IPS DF 6.9 (cell line): Measurements from ENCODE around the gene PDIK1L.

Experiments used
- DNase-seq: peaks from one replicate; pipeline ENCODE4 v3.0.0-alpha.2; 2013; ENCODE audit warnings: low read depth, low spot score
- H3K27ac ChIP-seq: one replicate; pipeline ENCODE4 v1.5.1; 2013; ENCODE audit warnings: low read length, control low read depth
- H3K27me3 ChIP-seq: 2 replicates; pipeline ENCODE4 v1.6.1; 2013; ENCODE audit warnings: mild to moderate bottlenecking, low read length; ENCODE audit not compliant: control insufficient read depth, insufficient read depth
- H3K36me3 ChIP-seq: 2 replicates; pipeline ENCODE4 v1.6.1; 2013; ENCODE audit warnings: low read length; ENCODE audit not compliant: control insufficient read depth, insufficient read depth
- H3K4me1 ChIP-seq: 2 replicates; pipeline ENCODE4 v1.6.1; 2013; ENCODE audit warnings: low read length; ENCODE audit not compliant: control insufficient read depth, insufficient read depth
- H3K4me3 ChIP-seq: 2 replicates; pipeline ENCODE4 v1.5.1; 2013; ENCODE audit warnings: mild to moderate bottlenecking, low read length
- H3K9me3 ChIP-seq: 2 replicates; pipeline ENCODE4 v1.6.1; 2013; ENCODE audit warnings: low read length, inconsistent platforms; ENCODE audit not compliant: control insufficient read depth, insufficient read depth
- WGBS: extraction: QIAGEN DNeasy Blood & Tissue Kit; methylation state at CpG from one replicate; pipeline ENCODE4 v1.1.7; 2013; ENCODE audit warnings: mixed read lengths, missing lambda C conversion rate; ENCODE audit not compliant: insufficient read length, insufficient coverage; 5-methylcytosine and 5-hydroxymethylcytosine counted together

PDIK1L gene

GRCh38 chr1:26132834-26133167, 21.2 kb downstream of the PDIK1L start:
- Histone ChIP-seq H3K9me3 (no peaks in the 10 kb centered on the region), H3K27me3 (no peaks in the 10 kb centered on the region), H3K27ac (no peak overlapping the region), H3K4me1 (no peaks in the 10 kb centered on the region), H3K4me3 (no peak overlapping the region), H3K36me3 (no peaks in the 10 kb centered on the region)
- no CpG with 5 or more reads among the region's 2 CpGs for WGBS
- no peak for DNase-seq

GRCh38 chr1:26134466-26134865, 22.8 kb downstream of the PDIK1L start:
- WGBS: no CpG with 5 or more reads among the region's 3 CpGs
- no peak for DNase-seq
- Histone ChIP-seq H3K9me3 (no peaks in the 10 kb centered on the region), H3K36me3 (no peaks in the 10 kb centered on the region), H3K4me3 (no peak overlapping the region), H3K27ac (no peak overlapping the region), H3K4me1 (no peaks in the 10 kb centered on the region), H3K27me3 (no peaks in the 10 kb centered on the region)

GRCh38 chr1:26138974-26139558, 27.4 kb downstream of the PDIK1L start:
- Histone ChIP-seq H3K4me1 (no peaks in the 10 kb centered on the region), H3K9me3 (no peaks in the 10 kb centered on the region), H3K36me3 (no peaks in the 10 kb centered on the region), H3K27me3 (no peaks in the 10 kb centered on the region), H3K27ac (no peak overlapping the region), H3K4me3 (no peak overlapping the region)
- no peak for DNase-seq
- WGBS: no CpG with 5 or more reads among the region's 3 CpGs

- no CpG with 5 or more reads among the region's 8 CpGs for WGBS
- no peaks in the 10 kb centered on the region for H3K36me3 ChIP-seq
- no peaks in the 10 kb centered on the region for H3K9me3 ChIP-seq
- no peaks in the 10 kb centered on the region for H3K27me3 ChIP-seq
- DNase-seq: no peak
- no peak overlapping the region for H3K4me3 ChIP-seq
- H3K4me1 ChIP-seq: no peaks in the 10 kb centered on the region
- no peak overlapping the region for H3K27ac ChIP-seq
Measured at GRCh38 chr1:26142159-26142558, 30.5 kb downstream of the PDIK1L start.

- H3K4me1 ChIP-seq: no peaks in the 10 kb centered on the region
- no peak overlapping the region for H3K27ac ChIP-seq
- no peaks in the 10 kb centered on the region for H3K9me3 ChIP-seq
- peak; percentile 66 for DNase-seq
- no CpG with 5 or more reads among the region's 19 CpGs for WGBS
- no peaks in the 10 kb centered on the region for H3K36me3 ChIP-seq
- H3K27me3 ChIP-seq: no peaks in the 10 kb centered on the region; the same call in 1 of the 2 replicates
- H3K4me3 ChIP-seq: no peak overlapping the region
Measured at GRCh38 chr1:26145041-26145959, 33.7 kb downstream of the PDIK1L start.

GRCh38 chr1:26145960-26146294, 34.3 kb downstream of the PDIK1L start:
- Histone ChIP-seq H3K36me3 (no peaks in the 10 kb centered on the region), H3K4me1 (no peaks in the 10 kb centered on the region), H3K9me3 (no peaks in the 10 kb centered on the region), H3K27ac (no peak overlapping the region), H3K4me3 (no peak overlapping the region), H3K27me3 (no peaks in the 10 kb centered on the region; the same call in 1 of the 2 replicates)
- WGBS: no CpG with 5 or more reads among the region's 6 CpGs
- DNase-seq: no peak

- no peak for DNase-seq
- Histone ChIP-seq H3K4me1 (no peaks in the 10 kb centered on the region), H3K9me3 (no peaks in the 10 kb centered on the region), H3K4me3 (no peak overlapping the region), H3K36me3 (no peaks in the 10 kb centered on the region), H3K27me3 (peaks cover 4% of the 10 kb centered on the region; the same call in 1 of the 2 replicates), H3K27ac (no peak overlapping the region)
Measured at GRCh38 chr1:26148887-26149286, 37.3 kb downstream of the PDIK1L start.

GRCh38 chr1:26153966-26154532, 42.4 kb downstream of the PDIK1L start:
- H3K4me1 ChIP-seq: peaks cover 10% of the 10 kb centered on the region
- no peaks in the 10 kb centered on the region for H3K36me3 ChIP-seq
- H3K4me3 ChIP-seq: no peak overlapping the region
- DNase-seq: no peak
- H3K9me3 ChIP-seq: no peaks in the 10 kb centered on the region
- H3K27me3 ChIP-seq: peaks cover 26% of the 10 kb centered on the region
- WGBS: no CpG with 5 or more reads among the region's 5 CpGs
- no peak overlapping the region for H3K27ac ChIP-seq

- H3K9me3 ChIP-seq: no peaks in the 10 kb centered on the region
- no CpG with 5 or more reads among the region's 9 CpGs for WGBS
- H3K27me3 ChIP-seq: peaks cover 26% of the 10 kb centered on the region
- peaks cover 13% of the 10 kb centered on the region for H3K4me1 ChIP-seq
- DNase-seq: no peak
- H3K27ac ChIP-seq: no peak overlapping the region
- no peaks in the 10 kb centered on the region for H3K36me3 ChIP-seq
- no peak overlapping the region for H3K4me3 ChIP-seq
Measured at GRCh38 chr1:26154750-26155149, 43.1 kb downstream of the PDIK1L start.

- Histone ChIP-seq H3K4me1 (peaks cover 13% of the 10 kb centered on the region), H3K9me3 (no peaks in the 10 kb centered on the region), H3K27me3 (peaks cover 26% of the 10 kb centered on the region), H3K4me3 (no peak overlapping the region), H3K27ac (no peak overlapping the region), H3K36me3 (no peaks in the 10 kb centered on the region)
- WGBS: no CpG with 5 or more reads among the region's 21 CpGs
- no peak for DNase-seq
Measured at GRCh38 chr1:26155370-26156284, 44.0 kb downstream of the PDIK1L start.
